GM18858 (cell line): ENCODE results near the gene IFIT3.

Experiments used
- ATAC-seq: cut with Tn5 transposase; IDR thresholded peaks from one replicate; pipeline ENCODE4 v1.9.1; 2021; ENCODE audit not compliant: unreplicated experiment

IFIT3 gene

GRCh38 chr10:89389254-89389653 lies 61.5 kb downstream of the IFIT3 start:
- no peak for ATAC-seq
